ENCODE measurements around the gene MEOX1.
"Not testable (repeated sequence)": the region's sequence is repeated elsewhere in the genome, so short reads cannot be mapped to it uniquely, and the experiment has no call there.

MEOX1 gene

DNA sequence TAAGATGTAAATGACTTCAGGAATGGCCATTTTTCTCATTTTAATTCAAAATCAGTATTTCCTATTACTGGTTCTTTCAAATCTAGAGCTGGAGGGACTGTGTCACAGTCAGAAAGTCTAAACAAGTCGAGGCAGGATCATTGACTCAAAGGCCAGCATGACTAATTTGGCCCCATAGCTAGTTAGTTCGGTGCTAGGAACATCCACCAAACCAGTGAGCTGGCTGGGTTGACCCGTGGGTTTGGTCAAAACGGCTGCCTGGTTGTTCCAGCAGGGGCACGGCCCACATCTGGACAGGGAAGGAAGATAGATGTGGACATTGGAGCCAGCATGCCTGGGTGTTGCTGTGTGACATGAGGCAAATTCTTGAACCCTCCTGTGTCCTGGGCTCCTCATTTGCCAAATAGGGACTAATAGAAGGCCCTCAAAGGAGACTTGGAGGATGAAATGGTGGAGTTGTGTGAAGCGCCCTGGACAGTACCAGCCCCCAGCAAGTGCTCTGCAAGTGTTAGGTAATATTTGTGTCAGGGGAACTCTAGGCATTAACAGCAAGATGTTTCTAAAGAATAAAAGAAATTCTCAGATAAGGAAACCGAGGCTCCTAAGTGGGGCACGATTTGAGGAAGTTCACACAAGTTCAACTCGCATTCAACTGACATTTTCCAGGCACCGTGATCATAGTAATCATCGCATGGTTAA, 46.2 kb downstream of the MEOX1 start:
- no peak for DNase-seq

- DNase-seq, result peak; percentile 93
Observed at GRCh38 chr17:43614561-43614960, 47.2 kb downstream of the MEOX1 start.

DNA sequence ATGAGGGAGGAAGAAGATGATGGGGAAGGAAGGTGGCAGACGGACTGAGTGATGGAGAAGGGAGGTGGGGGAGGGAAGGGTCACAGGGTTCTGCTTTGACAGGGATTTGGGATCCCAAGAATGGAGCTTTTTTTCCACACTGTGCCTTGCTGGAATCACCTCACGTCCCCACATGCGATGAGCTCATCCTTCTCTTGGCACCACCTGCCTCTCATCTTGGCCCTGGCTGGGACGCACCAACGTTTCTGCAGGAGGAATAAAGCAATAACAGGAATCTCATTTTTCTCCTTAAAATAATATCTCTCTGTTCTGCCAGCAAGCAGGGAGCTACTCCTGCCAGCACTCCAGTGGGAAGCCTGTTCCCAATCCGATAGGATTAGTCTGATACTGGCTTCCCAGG, 47.8 kb downstream of the MEOX1 start:
- DNase-seq, result peak; percentile 20

DNA sequence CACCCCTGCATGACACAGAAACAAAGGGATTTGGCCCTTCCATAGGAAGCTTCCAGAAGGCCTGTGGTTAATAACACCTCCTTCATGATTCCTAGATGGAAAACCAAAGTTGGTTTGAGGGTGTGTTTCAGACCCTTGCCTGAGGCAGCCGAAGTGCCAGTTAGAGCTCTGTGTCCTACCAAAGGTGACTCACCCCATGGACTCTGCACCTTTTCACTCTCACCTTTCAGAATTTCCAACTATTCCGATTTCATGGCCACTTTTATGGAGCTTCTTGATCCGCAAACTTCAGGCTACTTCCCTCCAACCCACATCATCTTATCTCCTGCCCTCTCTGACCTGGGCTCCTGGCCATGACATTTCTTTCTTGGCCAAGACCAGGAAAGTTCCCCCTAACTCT, 49.2 kb downstream of the MEOX1 start:
- DNase-seq, result no peak

DNA sequence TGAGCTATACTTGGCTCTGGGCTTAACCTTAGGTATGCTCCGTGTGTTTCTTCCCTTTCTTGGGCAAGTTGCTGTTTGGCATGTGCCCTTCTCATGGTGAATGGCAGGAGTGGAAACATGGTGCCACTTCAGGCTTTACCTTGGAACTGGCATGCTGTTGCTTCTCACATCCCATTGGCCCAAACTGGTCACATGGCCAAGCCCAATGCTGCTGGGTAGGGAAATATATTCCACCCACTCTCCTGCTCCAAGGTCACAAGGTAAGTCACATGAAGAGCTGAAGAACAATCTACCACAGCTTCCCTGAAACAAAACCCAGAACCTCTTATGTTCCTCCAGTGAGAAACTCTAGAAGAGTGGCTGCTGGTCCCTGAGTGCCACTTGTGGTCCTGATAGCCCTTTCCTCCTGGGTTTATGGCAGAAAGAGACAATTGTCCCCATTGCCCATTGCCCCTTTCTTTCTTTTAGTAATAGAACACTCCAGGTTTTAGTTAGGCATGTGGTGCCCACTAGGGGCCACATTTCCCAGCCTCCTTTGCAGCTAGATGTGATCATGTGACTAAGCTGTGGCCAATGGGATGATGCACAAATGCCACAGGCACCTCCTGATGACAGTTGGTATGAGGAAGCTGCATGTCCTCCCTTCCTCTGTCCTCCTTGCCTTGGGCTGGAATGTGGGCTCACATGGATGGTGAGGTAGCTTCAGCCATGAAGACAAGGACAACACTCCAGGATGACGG, 50.3 kb downstream of the MEOX1 start:
- no peak for DNase-seq

DNA sequence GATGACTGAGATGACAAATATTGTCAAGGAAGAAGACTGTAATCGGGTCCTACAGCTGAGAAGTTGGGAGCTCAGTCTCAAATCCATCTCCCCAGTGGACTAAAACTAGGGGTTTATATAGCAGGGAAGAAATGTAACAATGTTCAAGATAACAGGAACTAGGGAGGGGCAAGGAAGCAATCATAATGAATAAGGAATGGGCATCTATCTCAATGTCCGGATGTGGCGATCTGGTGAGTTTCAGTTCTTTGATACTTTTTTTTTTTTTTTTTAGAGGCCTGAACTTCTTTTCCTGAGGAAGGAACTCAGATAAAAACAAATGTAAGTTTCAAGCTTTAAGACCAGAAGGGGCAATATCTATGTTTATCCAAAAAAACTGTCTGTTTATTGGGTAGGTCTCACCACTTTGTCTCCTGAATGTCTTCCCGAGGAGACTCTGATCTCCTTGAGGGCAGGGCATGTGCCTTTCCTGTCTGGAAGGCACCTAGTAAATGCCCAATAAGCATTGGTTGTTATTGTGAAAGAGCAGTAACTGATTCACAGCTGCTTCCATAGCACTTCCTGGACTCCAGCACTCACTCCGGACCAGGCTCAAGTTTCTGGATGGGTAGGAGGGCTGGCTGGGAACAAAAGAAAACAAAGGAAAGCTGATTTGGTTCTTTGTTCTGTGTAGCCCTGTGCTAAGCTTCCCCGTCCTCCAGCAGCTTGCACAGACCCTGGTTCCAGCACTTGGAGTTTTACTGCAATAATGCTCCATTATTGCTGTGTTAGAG, 51.9 kb downstream of the MEOX1 start:
- DNase-seq, result no peak

GRCh38 chr17:43608313-43608712, 53.4 kb downstream of the MEOX1 start:
- no peak for DNase-seq

DNA sequence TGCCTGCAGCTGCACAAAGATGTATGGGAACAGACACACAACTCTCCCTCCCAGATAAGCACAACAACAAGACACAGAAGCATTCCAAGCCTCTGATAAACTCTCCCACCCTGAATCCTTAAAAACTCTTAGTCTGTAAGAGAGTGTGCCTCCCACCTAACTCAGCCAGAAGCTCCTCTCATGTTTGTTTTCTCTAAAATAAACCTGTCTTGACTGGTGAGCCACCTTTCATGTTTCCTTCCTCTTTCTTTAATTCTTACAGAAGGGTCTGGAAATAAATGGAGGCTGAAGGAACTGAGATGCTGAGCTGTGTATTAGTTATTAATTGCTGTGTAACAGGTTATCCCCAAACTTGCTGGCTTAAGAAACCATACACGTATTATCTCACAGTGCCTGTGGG, 57.2 kb downstream of the MEOX1 start:
- no peak for DNase-seq

GRCh38 chr17:43603321-43603720, 58.4 kb downstream of the MEOX1 start:
- no peak for DNase-seq

- DNase-seq, result not testable (repeated sequence)
Observed at GRCh38 chr17:43602556-43602955, 59.2 kb downstream of the MEOX1 start.

DNA sequence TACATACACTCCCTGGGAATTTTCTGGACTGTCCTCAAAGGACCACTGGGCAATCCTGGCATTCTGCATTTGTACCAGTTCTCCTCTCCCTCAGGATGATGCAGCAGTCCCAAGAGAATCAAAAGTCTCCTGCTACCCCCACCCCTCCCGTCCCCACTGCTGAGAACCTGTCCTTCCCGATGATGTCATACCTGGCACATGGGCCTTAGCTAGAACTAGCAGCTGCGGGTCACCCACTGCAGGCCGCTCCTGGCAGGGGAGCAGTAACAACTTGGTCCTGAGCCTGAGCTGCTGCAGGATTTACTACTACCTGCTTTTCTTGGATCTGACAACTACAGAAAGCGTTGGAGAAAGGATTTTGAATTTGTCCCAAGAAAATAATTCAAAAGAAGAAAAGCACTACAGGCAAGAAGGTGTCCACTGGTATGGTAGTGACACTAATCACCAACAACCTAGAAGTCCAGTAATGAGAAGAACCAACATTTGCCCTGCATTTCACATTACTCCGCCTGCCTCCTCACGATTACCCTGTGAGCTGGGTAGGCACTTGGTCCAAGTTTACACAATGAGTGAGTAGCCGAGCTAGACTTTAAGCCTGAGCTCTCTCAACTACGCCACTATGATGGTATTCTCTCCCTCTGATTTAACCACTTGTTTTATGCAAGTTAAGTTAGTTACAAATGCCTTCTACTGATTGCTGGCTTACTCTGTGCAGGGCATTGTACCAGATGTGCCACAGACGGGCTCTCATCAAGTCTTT, 60.3 kb downstream of the MEOX1 start:
- DNase-seq, result no peak

DNA sequence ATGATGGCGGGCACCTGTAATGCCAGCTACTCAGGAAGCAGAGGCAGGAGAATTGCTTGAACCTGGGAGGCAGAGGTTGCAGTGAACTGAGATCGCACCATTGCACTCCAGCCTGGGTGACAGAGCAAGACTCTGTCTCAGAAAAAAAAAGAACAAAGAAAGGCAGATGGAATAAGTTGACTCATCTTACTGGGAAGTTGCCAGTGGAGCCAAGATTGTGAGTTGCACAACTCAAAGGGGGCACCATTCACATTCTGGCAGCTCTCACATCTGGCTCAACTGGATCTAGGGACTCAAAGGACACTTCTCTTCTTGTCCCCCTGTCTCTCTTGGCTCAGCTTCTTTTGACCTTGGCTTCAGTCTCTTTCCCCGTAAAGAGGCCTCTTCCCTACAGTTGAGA, 61.9 kb downstream of the MEOX1 start:
- DNase-seq, result no peak

GRCh38 chr17:43599046-43599395, 62.7 kb downstream of the MEOX1 start:
- DNase-seq, result no peak

GRCh38 chr17:43598357-43599045, 63.2 kb downstream of the MEOX1 start:
- DNase-seq, result no peak

DNA sequence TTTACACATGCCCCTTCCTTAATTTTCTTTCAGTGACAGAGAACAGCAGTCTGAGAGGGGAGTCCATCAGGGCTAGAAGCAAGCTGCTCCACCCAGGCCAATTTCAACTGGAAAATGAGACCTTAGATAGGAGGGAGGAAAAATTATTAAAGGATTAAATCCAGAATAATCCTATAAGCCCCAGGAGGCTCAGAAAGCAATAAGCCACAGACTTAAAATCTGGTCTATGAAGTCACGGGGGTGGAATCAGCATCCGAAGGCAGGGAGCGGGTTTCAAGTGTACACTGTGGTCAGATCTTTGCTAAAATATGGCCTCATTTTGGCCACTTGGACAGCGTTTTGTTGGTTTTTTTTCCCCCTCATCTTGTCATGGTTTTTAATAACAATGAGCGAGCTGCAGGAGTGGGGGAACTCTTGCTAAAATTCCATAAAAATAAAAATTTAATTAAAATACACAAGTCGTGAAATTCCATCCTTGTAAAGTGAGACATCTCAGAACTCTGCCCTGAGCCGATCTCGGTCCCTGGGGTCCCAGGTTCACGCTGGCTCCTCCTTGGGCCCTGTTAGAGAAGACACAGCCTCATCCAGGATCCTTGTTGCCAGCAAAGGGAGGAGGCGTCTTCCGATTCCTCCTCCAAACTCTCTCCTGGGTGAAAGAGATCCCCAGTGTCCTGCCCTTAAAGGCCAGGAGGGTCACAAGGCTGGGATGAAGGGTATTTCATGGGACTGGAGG, 63.9 kb downstream of the MEOX1 start:
- DNase-seq, result no peak

- no peak for DNase-seq
Observed at GRCh38 chr17:43595466-43595865, 66.3 kb downstream of the MEOX1 start.

DNA sequence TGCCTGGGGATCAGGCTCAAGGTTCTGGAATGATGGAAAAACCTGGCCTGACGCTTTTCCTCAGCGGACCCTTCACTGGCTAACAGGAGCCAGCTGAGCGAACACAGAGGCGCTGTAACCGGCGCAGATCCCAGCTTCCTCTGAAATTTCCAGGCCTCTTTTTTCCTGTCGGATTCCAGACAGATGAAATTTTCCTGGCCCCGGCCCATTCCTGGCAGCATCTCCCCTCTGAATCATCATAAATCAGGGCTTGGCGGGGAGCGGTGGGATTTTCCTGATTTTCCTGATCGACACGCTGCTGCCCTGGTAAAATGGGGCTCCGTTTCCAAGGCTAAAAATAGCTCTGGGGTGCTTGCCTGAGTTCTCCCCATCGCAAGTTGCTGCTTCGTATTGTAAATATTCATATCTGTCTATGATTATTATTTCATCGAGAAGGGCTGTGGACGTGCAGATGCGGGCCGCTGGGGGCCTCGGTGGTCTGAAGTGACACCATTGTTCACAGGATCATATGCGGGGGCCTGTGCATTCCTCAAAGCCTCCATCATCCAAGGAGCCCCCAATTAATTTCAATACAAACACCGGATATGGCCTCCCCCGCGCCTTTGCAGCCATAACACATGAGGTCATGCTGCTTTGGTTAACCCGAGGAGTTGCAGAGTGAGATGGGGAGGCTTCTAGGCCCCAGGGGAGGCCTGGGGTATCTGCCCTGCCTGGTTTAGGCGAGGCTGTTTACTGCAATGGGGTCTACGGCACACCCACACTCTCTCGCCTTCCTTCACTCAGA, 69.8 kb downstream of the MEOX1 start:
- DNase-seq, result no peak

GRCh38 chr17:43591001-43591400, 70.7 kb downstream of the MEOX1 start:
- no peak for DNase-seq

Data from DMS79 (cell line).